Measurements from ENCODE around the gene DSG1.
"Not testable (repeated sequence)": the region's sequence is repeated elsewhere in the genome, so short reads cannot be mapped to it uniquely, and the experiment has no call there.

DSG1 gene

GRCh38 chr18:31317860-31318259 lies at the start of gene DSG1:
TSS of gene DSG1 (plus strand) at chr18:31318160. CDS start at chr18:31318301, 141 bp downstream.
- no peak for DNase-seq

DNA sequence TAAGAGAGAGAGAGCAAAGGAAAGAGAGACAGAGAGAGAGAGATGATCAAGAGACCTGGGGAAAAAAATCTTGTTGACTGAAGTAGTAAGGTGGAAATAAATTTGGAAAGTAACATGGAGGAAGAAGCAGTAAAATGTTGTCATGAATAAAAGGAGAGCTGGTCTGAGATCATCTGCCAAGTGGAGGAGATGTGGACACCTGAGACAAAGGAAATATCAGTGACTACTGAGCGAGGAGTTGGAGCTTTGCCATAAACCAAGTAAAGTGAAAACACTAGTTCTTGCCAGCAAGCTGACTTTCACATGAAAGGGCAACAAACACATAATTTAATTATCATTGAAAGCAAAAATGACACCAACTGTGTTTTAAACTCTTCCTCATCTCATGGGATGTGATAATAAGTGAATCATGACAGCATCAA lies 49.0 kb upstream of the DSG1 start:
- DNase-seq, result no peak

DNA sequence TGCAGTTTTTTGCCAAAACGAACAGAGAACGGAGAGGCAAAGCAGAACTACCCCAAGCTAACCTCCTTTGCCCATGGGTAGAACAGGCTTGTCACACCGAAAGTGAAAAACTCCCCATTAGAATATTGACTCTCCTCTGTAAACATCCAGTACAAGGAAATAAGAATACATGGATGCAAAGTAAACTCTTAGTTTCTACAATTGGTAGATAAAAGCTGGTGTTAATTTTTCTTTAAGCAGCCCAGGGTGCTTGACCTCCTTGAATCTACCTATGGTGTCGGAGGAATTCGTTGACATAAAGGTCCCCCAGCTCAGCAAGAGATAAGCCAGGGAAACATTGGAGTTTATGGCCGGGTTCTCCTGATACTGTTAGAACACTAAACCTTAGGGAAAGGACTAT lies 48.4 kb upstream of the DSG1 start:
- DNase-seq, result no peak

DNA sequence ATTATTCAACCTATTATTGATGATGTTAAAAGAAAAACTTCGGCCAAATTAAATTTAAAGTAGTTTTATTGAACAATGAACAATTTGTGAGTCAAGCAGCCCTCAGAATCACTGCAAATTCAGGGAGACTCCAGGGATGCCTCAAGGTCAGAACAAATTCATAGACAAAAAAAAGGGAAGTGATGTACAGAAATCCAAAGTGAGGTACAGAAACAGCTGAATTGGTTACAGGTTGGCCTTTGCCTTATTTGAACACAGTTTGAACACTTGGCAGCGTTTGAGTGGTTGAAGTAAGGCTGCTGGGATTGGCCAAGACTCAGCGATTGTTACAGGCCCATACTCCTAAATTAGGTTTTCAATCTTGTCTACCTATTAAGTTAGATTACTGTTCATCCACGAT lies 47.4 kb upstream of the DSG1 start:
- DNase-seq, result no peak

GRCh38 chr18:31273812-31274527 lies 44.0 kb upstream of the DSG1 start:
- DNase-seq, result no peak

GRCh38 chr18:31274931-31275330 lies 43.0 kb upstream of the DSG1 start:
- DNase-seq, result no peak

DNA sequence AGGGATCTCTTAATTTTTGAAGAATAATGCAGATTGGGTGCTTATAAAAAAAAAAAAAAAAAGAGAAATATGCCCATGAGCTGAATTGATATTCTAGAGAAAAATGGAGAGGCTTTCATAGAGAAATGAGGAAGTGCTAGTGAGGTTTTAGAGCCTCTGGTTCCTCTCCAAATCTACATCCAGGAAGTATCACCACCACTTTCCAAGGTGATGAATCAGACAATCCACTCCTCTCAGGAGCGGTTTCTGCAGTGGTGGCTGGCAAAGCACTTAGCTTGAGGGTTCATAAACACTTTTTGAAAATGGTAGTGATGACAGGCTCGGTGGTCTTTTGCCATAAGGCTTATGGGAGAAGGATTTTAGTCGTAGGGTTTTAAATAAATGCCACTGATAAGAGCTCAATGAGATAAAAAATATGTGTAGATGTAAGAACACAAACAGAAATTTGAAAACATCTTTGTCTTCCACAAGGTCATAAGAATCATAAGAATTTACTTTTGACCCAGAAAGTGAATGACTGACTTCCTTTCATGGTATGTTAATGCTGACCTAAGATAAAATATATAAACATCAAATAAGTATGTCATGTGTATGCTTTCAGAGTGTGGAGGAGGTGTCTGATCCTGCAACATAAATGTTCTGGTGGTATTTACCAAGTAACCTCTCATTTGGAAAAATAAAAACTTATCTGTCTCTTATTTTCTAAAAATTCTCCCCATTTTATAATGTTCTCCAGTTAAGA lies 42.1 kb upstream of the DSG1 start:
- no peak for DNase-seq

GRCh38 chr18:31278609-31279071 lies 39.3 kb upstream of the DSG1 start:
- no peak for DNase-seq

DNA sequence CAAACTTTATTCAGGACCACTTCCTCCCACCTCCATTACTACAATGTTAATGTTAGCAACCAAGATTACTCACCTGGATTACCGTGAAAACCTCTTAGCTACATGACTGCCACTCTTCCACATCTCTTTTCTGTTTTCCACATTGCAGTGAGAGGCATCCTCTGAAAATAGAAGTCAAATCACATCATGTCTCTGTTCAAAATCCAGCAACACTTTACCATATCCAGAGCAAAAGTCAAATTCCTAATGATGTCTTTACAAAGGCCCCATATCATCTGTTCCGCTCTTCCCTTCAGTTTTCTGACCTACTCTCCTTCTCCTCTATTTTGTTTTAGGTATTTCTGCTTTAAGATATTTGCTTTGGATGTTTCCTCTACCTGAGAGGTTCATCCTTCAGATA lies 37.5 kb upstream of the DSG1 start:
- DNase-seq, result no peak

- no peak for DNase-seq
Observed at GRCh38 chr18:31281437-31281836, 36.5 kb upstream of the DSG1 start.

DNA sequence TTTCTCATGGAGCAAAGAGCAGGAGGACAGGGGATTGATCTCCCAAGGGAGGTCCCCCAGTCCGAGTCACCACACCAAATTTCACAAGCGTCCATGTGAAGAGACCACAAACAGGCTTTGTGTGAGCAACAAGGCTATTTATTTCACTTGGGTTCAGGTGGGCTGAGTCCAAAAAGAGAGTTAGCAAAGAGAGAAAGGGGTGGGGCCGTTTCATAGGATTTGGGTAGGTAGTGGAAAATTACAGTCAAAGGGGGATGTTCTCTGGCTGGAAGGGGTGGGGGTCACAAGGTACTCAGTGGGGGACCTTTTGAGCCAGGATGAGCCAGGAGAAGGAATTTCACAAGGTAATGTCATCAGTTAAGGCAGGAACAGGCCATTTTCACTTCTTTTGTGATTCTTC lies 28.5 kb upstream of the DSG1 start:
- DNase-seq, result not testable (repeated sequence)

DNA sequence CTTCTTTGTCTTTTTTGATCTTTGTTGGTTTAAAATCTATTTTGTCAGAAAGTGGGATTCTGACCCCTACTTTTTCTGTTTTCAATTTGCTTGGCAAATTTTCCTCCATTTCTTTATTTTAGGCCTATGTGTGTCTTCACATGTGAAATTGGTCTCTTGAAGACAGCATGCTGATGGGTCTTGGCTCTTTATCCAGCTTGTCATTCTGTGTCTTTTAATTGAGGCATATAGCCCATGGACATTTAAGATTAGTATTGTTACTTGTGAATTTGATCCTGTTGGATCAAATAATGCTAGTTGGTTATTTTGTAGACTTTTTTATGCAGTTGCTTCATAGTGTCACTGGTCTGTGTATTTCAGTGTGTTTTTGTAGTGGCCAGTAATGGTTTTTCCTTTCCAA lies 26.3 kb upstream of the DSG1 start:
- DNase-seq, result no peak

DNA sequence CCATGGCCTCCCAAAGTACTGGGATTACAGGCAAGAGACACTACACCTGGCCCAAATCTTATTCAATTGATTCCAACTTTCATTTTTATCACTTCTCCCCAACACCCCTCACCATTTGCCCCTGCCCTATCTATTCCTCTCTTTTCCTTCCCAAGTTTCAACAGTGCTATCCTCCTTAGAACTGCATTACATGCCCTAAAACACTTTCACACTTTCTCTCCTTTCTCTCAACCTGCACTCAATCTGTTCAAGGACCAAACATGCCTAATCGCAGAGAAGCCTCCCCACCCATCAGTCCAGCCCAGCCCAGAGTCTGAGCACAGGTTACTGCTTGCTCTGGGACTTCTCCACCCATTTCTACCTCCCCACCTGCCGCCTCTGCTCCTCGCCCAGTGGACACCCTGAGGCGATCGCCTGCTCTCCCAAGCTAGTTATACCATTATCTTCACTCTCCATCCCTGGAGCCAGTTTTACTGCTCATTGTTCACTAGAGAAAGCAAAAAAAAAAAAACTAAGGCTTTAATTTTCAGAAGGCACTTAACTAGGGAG lies 23.7 kb upstream of the DSG1 start:
- DNase-seq, result no peak

DNA sequence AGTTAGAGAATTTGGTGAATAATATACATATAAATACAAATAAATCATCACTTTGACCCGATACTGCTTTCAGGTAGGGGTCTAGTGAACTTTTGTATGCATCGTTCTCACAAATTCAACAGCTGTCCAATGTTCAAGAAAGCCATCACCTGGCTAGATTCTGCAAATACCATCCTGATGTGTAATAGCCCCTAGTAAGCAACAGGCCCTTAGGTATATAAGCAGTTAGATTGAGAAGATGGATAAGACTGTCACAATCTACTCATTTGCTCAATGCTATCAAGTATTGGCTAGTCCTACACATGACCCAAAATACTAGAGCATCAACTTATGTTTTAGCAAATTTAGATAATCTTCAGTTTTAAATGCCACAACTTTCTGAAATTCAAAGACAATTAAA lies 20.7 kb upstream of the DSG1 start:
- DNase-seq, result no peak

DNA sequence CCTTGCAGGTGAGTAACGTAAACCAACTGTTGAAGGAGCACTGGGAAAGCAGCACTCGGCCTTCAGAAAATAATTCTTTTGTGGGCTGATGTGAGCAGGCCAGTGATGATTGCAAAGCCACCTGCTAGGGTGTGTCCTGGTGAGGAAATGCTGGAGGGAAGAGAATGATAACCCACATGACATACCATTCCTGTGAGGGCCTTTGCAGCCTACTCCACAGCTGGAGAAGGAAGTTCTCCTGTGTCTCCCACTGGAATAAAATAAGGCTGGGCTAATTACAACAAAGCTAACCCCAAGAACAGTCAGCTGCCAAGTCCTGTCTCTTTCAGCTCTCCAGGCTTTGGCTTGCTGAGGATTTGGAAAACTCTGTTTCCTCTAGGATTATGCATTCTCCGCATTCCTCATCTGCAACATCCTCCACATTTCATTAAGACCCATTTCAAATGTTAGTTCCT lies 16.7 kb upstream of the DSG1 start:
- no peak for DNase-seq

- no peak for DNase-seq
Observed at GRCh38 chr18:31302991-31303390, 15.0 kb upstream of the DSG1 start.

DNA sequence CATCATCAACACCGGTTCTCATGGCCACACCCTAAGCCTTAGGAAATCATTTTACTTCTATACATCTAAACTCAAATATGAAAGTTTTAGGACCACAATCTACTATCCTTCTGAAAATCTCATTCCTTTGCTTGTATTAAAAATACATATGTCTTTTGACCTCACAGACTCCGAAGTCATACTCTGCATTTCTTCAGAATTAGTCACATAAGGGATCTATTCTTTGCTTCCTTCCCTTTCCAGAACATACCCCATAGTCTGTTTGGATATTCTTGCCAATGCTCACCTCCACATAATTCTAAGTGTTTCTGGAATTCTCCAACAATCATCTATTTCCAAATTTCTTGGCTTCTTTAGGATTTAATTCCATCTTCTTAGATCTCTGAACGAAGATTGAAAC lies 14.2 kb upstream of the DSG1 start:
- DNase-seq, result no peak

GRCh38 chr18:31309115-31309514 lies 8.8 kb upstream of the DSG1 start:
- DNase-seq, result no peak

DNA sequence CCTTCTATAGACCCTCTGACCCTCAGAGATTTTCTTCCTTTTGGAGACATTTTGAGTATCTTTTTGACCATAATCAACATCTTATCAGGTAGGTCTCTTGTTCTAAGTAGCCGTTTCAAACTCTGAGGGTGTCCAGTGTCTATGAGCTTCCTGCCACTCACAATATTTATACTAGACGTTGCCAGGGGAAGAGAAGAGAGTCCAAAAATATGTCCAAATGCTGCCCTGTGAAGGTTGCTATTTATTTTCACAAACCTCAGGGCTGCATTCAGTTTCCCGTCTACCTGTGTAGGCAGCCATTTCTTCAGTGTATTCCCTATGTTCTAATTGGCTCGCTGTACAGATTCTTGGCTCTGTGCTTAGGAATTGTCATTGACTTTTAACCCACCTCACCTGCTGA lies 986 bp upstream of the DSG1 start:
- DNase-seq, result no peak

GRCh38 chr18:31321719-31322118 lies 3.8 kb downstream of the DSG1 start:
- DNase-seq, result no peak

DNA sequence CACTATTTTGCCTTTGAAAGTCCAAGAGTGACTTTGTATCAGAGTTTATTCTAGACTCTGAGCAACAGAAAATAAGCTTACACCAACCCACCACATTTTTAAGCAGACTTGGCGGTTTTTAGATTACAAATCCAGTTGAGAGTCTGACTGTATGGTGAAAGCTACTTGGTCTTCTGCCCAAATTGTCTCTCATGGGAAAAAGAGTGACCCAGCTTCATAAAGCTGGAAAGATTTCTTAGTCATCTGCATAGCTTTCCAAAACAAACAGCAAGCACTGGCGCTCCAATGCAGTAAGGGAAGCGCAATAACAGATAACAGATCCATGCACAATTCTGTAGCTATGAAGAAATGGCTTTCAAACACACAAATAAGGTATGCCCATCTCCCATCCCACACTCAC lies 7.1 kb downstream of the DSG1 start:
- no peak for DNase-seq

- DNase-seq, result no peak
Observed at GRCh38 chr18:31329787-31330438, 12.0 kb downstream of the DSG1 start.

GRCh38 chr18:31343454-31343853 lies 25.5 kb downstream of the DSG1 start:
- DNase-seq, result no peak

GRCh38 chr18:31353336-31353735 lies 35.4 kb downstream of the DSG1 start:
- DNase-seq, result not testable (repeated sequence)

All from NCI-H187 (cell line).